HepG2 (cell line): ENCODE measurements around the gene GAR1.
"Not testable (repeated sequence)": the region's sequence is repeated elsewhere in the genome, so short reads cannot be mapped to it uniquely, and the experiment has no call there.

Experiments
- ATF3 ChIP-seq: sonication (generic); formaldehyde crosslinking; IDR thresholded peaks from 2 replicates; pipeline ENCODE4 v1.4.0; 2020; ENCODE audit warnings: missing genetic modification reagents
- JUN ChIP-seq: sonication (generic); formaldehyde crosslinking; IDR thresholded peaks from 2 replicates; pipeline ENCODE4 v1.4.0; 2020; ENCODE audit warnings: mild to moderate bottlenecking, missing genetic modification reagents
- KDM4B ChIP-seq: sonication (generic); formaldehyde crosslinking; IDR thresholded peaks from 2 replicates; pipeline ENCODE4 v1.4.0; 2020; ENCODE audit warnings: missing genetic modification reagents
- KDM5B ChIP-seq: sonication (generic); formaldehyde crosslinking; IDR thresholded peaks from 2 replicates; pipeline ENCODE4 v1.4.0; 2020; ENCODE audit warnings: missing genetic modification reagents, mild to moderate bottlenecking, borderline replicate concordance
- NCOA2 ChIP-seq: sonication (generic); formaldehyde crosslinking; IDR thresholded peaks from 2 replicates; pipeline ENCODE4 v1.8.0; 2022; ENCODE audit warnings: inconsistent platforms
- ZNF34 ChIP-seq: sonication (generic); formaldehyde crosslinking; IDR thresholded peaks from 2 replicates; pipeline ENCODE4 v1.4.0; 2020; ENCODE audit warnings: mild to moderate bottlenecking, missing genetic modification reagents, borderline replicate concordance
- TF ChIP-seq, protein P1 (sequence below): sonication (generic); formaldehyde crosslinking; IDR thresholded peaks from 2 replicates; pipeline ENCODE4 v1.4.0; 2020; ENCODE audit warnings: missing genetic modification reagents

DNA sequence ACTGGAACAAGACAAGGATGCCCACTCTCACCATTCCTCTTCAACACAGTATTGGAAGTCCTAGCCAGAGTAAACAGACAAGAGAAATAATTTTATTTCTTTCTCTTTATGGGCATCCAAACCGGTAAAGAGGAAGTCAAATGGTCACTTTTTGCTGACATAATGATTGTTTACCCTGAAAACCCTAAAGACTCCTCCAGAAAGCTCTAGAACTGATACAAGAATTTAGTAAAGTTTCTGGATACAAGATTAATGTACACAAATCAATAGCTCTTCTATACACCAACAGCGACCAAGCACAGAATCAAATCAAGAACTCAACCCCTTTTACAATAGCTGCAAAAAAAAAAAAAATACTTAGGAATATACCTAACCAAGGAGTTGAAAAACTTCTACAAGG is 33.5 kb upstream of the GAR1 start:
- not testable (repeated sequence) for TF ChIP-seq KDM5B (CRISPR knock-in tag); NCOA2; ZNF34 (CRISPR knock-in tag); KDM4B; ATF3 (CRISPR knock-in tag); JUN (CRISPR knock-in tag)
- TF ChIP-seq, protein P1, sequence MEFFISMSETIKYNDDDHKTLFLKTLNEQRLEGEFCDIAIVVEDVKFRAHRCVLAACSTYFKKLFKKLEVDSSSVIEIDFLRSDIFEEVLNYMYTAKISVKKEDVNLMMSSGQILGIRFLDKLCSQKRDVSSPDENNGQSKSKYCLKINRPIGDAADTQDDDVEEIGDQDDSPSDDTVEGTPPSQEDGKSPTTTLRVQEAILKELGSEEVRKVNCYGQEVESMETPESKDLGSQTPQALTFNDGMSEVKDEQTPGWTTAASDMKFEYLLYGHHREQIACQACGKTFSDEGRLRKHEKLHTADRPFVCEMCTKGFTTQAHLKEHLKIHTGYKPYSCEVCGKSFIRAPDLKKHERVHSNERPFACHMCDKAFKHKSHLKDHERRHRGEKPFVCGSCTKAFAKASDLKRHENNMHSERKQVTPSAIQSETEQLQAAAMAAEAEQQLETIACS (CRISPR knock-in tag) = not testable (repeated sequence)
